NCI-H748 treated with DMSO at 0.1 percent for 48 hours (cell line): Measurements from ENCODE around the gene ARHGAP35.
"Not testable (repeated sequence)": the region's sequence is repeated elsewhere in the genome, so short reads cannot be mapped to it uniquely, and the experiment has no call there.

Experiments used
- DNase-seq: peaks from one replicate; lab custom pipeline; 2025; lab: John Stamatoyannopoulos, UW

Gene ARHGAP35

GRCh38 chr19:46844067-46844489 is 16.7 kb upstream of the ARHGAP35 start:
- DNase-seq, result no peak

- no peak for DNase-seq
Observed at GRCh38 chr19:46845959-46846459, 14.8 kb upstream of the ARHGAP35 start.

GRCh38 chr19:46847528-46847927 is 13.3 kb upstream of the ARHGAP35 start:
- DNase-seq, result no peak

- DNase-seq, result no peak
Observed at GRCh38 chr19:46848389-46848788, 12.4 kb upstream of the ARHGAP35 start.

- DNase-seq, result no peak
Observed at GRCh38 chr19:46849610-46850009, 11.2 kb upstream of the ARHGAP35 start.

GRCh38 chr19:46850228-46851203 is 10.3 kb upstream of the ARHGAP35 start, which contains the start of gene AP2S1:
Gene AP2S1, minus strand, starts transcription at chr19:46850846. Its CDS starts 80 bp downstream, at chr19:46850766.
- peak; percentile 99 for DNase-seq

GRCh38 chr19:46852830-46853229 is 8.0 kb upstream of the ARHGAP35 start:
- DNase-seq, result no peak

GRCh38 chr19:46854698-46855097 is 6.1 kb upstream of the ARHGAP35 start:
- DNase-seq, result not testable (repeated sequence)

GRCh38 chr19:46856062-46857022 is 4.5 kb upstream of the ARHGAP35 start:
- DNase-seq, result peak; percentile 95

GRCh38 chr19:46859637-46860124 is 1.1 kb upstream of the ARHGAP35 start:
- no peak for DNase-seq

- DNase-seq, result peak; percentile 98
Observed at GRCh38 chr19:46860125-46860845, 512 bp upstream of the ARHGAP35 start.

GRCh38 chr19:46861691-46862502 is 1.1 kb downstream of the ARHGAP35 start:
- peak; percentile 60 for DNase-seq

- no peak for DNase-seq
Observed at GRCh38 chr19:46862503-46862834, 1.7 kb downstream of the ARHGAP35 start.

GRCh38 chr19:46862974-46863632 is 2.3 kb downstream of the ARHGAP35 start:
- no peak for DNase-seq

GRCh38 chr19:46863818-46864629 is 3.2 kb downstream of the ARHGAP35 start:
- DNase-seq, result no peak

- DNase-seq, result no peak
Observed at GRCh38 chr19:46866407-46867136, 5.8 kb downstream of the ARHGAP35 start.

- DNase-seq, result no peak
Observed at GRCh38 chr19:46867170-46867569, 6.4 kb downstream of the ARHGAP35 start.

- no peak for DNase-seq
Observed at GRCh38 chr19:46868025-46868802, 7.4 kb downstream of the ARHGAP35 start.
